Duodenal mucosa (tissue), 2 donors: ENCODE measurements around the gene ROS1.

Source experiments
- H3K27ac ChIP-seq: one replicate; pipeline ENCODE4 v1.7.0; 2013; ENCODE audit warnings: low read depth, low read length
- H3K27me3 ChIP-seq, 2 donors: one replicate each; pipeline ENCODE4 v1.7.0; 2013; ENCODE audit warnings: low read length in 2 of 2, control low read depth in 1 of 2; ENCODE audit not compliant: insufficient read depth in 2 of 2, control insufficient read depth in 1 of 2
- H3K36me3 ChIP-seq, 2 donors: one replicate each; pipeline ENCODE4 v1.7.0; 2013; ENCODE audit warnings: low read length in 2 of 2, control low read depth in 1 of 2; ENCODE audit not compliant: insufficient read depth in 2 of 2, control insufficient read depth in 1 of 2
- H3K4me1 ChIP-seq, 2 donors: one replicate each; pipeline ENCODE4 v1.7.0; 2013; ENCODE audit warnings: low read length in 2 of 2, control low read depth in 1 of 2; ENCODE audit not compliant: insufficient read depth in 2 of 2, control insufficient read depth in 1 of 2
- H3K4me3 ChIP-seq, 2 donors: one replicate each; pipeline ENCODE4 v1.7.0; 2013; ENCODE audit warnings: low read length in 2 of 2, low read depth in 1 of 2
- H3K9ac ChIP-seq, 2 donors: one replicate each; pipeline ENCODE4 v1.7.0; 2013; ENCODE audit warnings: low read length in 2 of 2, low read depth in 1 of 2
- H3K9me3 ChIP-seq, 2 donors: one replicate each; pipeline ENCODE4 v1.7.0; 2013; ENCODE audit warnings: low read length in 2 of 2, control low read depth in 1 of 2; ENCODE audit not compliant: control insufficient read depth in 1 of 2

Gene ROS1

GRCh38 chr6:117352466-117353081 is 73.2 kb downstream of the ROS1 start:
- Histone ChIP-seq H3K27me3 (no peaks in the 10 kb centered on the region), H3K9ac (no peak overlapping the region), H3K36me3 (no peaks in the 10 kb centered on the region), H3K27ac (no peak overlapping the region), H3K9me3 (no peaks in the 10 kb centered on the region), H3K4me3 (no peak overlapping the region), H3K4me1 (no peaks in the 10 kb centered on the region)

- no peaks in the 10 kb centered on the region for H3K36me3 ChIP-seq
- H3K4me3 ChIP-seq, result no peak overlapping the region
- no peaks in the 10 kb centered on the region for H3K4me1 ChIP-seq
- H3K27me3 ChIP-seq, result no peaks in the 10 kb centered on the region
- H3K27ac ChIP-seq, result no peak overlapping the region
- no peak overlapping the region for H3K9ac ChIP-seq
- H3K9me3 ChIP-seq, result no peaks in the 10 kb centered on the region
Observed at GRCh38 chr6:117351521-117351920, 74.2 kb downstream of the ROS1 start.

- H3K9ac ChIP-seq, result no peak overlapping the region
- H3K36me3 ChIP-seq, result no peaks in the 10 kb centered on the region
- no peak overlapping the region for H3K27ac ChIP-seq
- no peaks in the 10 kb centered on the region for H3K4me1 ChIP-seq
- no peaks in the 10 kb centered on the region for H3K27me3 ChIP-seq
- H3K4me3 ChIP-seq, result no peak overlapping the region
- no peaks in the 10 kb centered on the region for H3K9me3 ChIP-seq
Observed at GRCh38 chr6:117346142-117346930, 79.4 kb downstream of the ROS1 start.

GRCh38 chr6:117345292-117345610 is 80.5 kb downstream of the ROS1 start:
- H3K4me1 ChIP-seq, result no peaks in the 10 kb centered on the region

GRCh38 chr6:117344444-117345291 is 81.1 kb downstream of the ROS1 start:
- no peak overlapping the region for H3K27ac ChIP-seq
- no peaks in the 10 kb centered on the region for H3K4me1 ChIP-seq
- no peak overlapping the region for H3K4me3 ChIP-seq

More at GRCh38 chr6:117345292-117345610, 80.5 kb downstream of the ROS1 start:
- no peak overlapping the region for H3K4me3 ChIP-seq
- H3K9ac ChIP-seq, result no peak overlapping the region
- no peaks in the 10 kb centered on the region for H3K27me3 ChIP-seq
- no peaks in the 10 kb centered on the region for H3K36me3 ChIP-seq
- no peak overlapping the region for H3K27ac ChIP-seq
- H3K9me3 ChIP-seq, result no peaks in the 10 kb centered on the region

GRCh38 chr6:117338567-117338966 is 87.2 kb downstream of the ROS1 start:
- no peak overlapping the region for H3K27ac ChIP-seq
- no peaks in the 10 kb centered on the region for H3K9me3 ChIP-seq
- H3K36me3 ChIP-seq, result no peaks in the 10 kb centered on the region
- no peak overlapping the region for H3K4me3 ChIP-seq
- H3K9ac ChIP-seq, result no peak overlapping the region
- no peaks in the 10 kb centered on the region for H3K27me3 ChIP-seq
- no peaks in the 10 kb centered on the region for H3K4me1 ChIP-seq

More at GRCh38 chr6:117344444-117345291, 81.1 kb downstream of the ROS1 start:
- Histone ChIP-seq H3K36me3 (no peaks in the 10 kb centered on the region), H3K9ac (no peak overlapping the region), H3K27me3 (no peaks in the 10 kb centered on the region), H3K9me3 (no peaks in the 10 kb centered on the region)

GRCh38 chr6:117329926-117330325 is 95.8 kb downstream of the ROS1 start:
- H3K27me3 ChIP-seq, result no peaks in the 10 kb centered on the region
- H3K27ac ChIP-seq, result no peak overlapping the region
- no peak overlapping the region for H3K4me3 ChIP-seq
- no peaks in the 10 kb centered on the region for H3K9me3 ChIP-seq
- H3K4me1 ChIP-seq, result no peaks in the 10 kb centered on the region
- H3K36me3 ChIP-seq, result no peaks in the 10 kb centered on the region
- H3K9ac ChIP-seq, result no peak overlapping the region

- no peaks in the 10 kb centered on the region for H3K27me3 ChIP-seq
- no peaks in the 10 kb centered on the region for H3K36me3 ChIP-seq
- H3K9me3 ChIP-seq, result no peaks in the 10 kb centered on the region
- H3K27ac ChIP-seq, result no peak overlapping the region
- H3K4me3 ChIP-seq, result no peak overlapping the region
- H3K9ac ChIP-seq, result no peak overlapping the region
- no peaks in the 10 kb centered on the region for H3K4me1 ChIP-seq
Observed at GRCh38 chr6:117328500-117328899, 97.2 kb downstream of the ROS1 start.

GRCh38 chr6:117328005-117328389 is 97.7 kb downstream of the ROS1 start:
- no peak overlapping the region for H3K27ac ChIP-seq

More at GRCh38 chr6:117328005-117328389, 97.7 kb downstream of the ROS1 start:
- Histone ChIP-seq H3K9me3 (no peaks in the 10 kb centered on the region), H3K4me3 (no peak overlapping the region), H3K9ac (no peak overlapping the region), H3K4me1 (no peaks in the 10 kb centered on the region), H3K27me3 (no peaks in the 10 kb centered on the region), H3K36me3 (no peaks in the 10 kb centered on the region)
